PC-3 (cell line): Measurements from ENCODE around the gene C1QTNF3.

Experiments
- CTCF ChIP-seq: fragments of 300-600 bp; sonication (generic); conservative IDR thresholded peaks from 2 replicates; pipeline ENCODE4 v1.5.1; 2017; ENCODE audit warnings: antibody characterized with exemption, low read depth, mild to moderate bottlenecking, low read length
- EZH2 ChIP-seq: fragments of 300-600 bp; sonication (generic); IDR thresholded peaks from one replicate; pipeline ENCODE4 v1.6.1; 2017; ENCODE audit warnings: antibody characterized with exemption, mild to moderate bottlenecking, low read length; ENCODE audit not compliant: unreplicated experiment
- EZH2phosphoT487 ChIP-seq: fragments of 300-600 bp; sonication (generic); IDR thresholded peaks from 2 replicates; pipeline ENCODE4 v1.6.1; 2018; ENCODE audit warnings: mild to moderate bottlenecking, antibody characterized with exemption, low read length, borderline replicate concordance

GRCh38 chr5:34045996-34046395 lies 3.0 kb upstream of the C1QTNF3 start:
- TF ChIP-seq CTCF: no peak
- no peak for TF ChIP-seq EZH2
- TF ChIP-seq EZH2phosphoT487: no peak
